ENCODE data around the gene GSAP. TPM values are rescaled to one million over a fixed set of nuclear protein-coding genes. Genes with fewer than 3 reads are reported as not detected.

GSAP gene
- total and polyA plus RNA-seq, 2 donors (not counting 3 experiments of a cell fraction or from before 2014, with no cell fraction given), result 2.3 to 5.8 TPM

DNA sequence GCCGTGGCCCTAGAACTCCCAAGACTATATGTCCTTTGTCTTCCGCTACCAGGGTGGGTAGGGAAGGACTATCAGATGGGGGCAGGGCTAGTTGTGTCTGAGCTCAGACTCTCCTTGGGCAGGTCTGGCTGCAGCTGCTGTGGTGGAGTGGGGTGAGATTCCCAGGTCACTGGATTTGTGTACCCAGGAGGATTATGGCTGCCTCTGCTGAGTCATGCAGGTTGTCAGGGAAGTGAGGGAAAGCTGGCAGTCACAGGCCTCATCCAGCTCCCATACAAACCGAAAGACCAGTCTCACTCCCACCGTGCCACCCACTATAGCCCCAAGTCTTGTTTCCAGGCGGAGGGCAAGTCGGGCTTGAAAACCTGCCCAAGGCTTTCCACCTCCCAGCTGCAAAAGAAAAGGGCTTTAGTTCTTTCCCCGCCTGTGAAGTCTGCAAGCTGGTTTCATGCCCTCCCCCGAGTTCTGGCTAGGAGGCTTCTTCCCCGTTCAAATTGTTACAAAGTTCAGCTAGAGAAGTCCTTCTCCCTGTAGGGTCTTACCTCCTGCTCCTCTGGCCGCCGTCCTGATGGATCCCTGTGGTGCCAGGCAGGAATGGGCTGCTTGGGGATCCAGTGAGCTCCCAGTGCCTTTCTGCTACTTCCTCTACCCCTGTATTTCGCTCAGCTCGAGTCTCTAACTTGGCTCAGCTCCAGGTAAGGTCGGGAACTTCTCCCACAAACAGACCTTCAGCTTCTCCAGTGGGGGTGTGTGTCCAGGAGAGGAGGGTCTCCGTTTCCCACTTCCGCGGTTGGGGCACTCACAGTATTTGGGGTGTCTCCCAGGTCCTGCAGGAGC lies 109.7 kb downstream of the GSAP start:
- H3K4me3 ChIP-seq (replicated peaks in 1 of 3; ENCODE audit: insufficient read depth in 1 of 3, low read depth in 1 of 3, low read length in 3 of 3), result no peak overlapping the region
- intact Hi-C loops (cut with micrococcal nuclease) (no loop called here), dilution Hi-C loops (cut with MboI; ENCODE audit: extremely low pct_ligation_motif_present, low sequenced_read_pairs) (no loop called here)
- ChIA-PET POLR2A (no interaction called here), CTCF (interaction anchor here (1.3 to 1.4 kb wide), 2 partner anchors 15 to 59 kb away, joined by 5 read pairs; no protein-coding TSS in a partner anchor)
- H3K9me1 ChIP-seq (replicated peaks; ENCODE audit: control insufficient read depth, extremely low read depth, insufficient read depth, low read length), result no peaks in the 10 kb centered on the region
- H3K4me1 ChIP-seq (ENCODE audit: control insufficient read depth, extremely low read depth, insufficient read depth, low read length), result no peaks in the 10 kb centered on the region
- no peak for DNase-seq (ENCODE audit: low read depth, low spot score)
- H3K27ac ChIP-seq (ENCODE audit: insufficient read depth, low read depth, low read length), result no peak overlapping the region
- no peaks in the 10 kb centered on the region for H3K79me2 ChIP-seq (ENCODE audit: control insufficient read depth, insufficient read depth, low read length)
- FAIRE-seq, result no peak
- no peaks in the 10 kb centered on the region for H3K27me3 ChIP-seq (ENCODE audit: control insufficient read depth in 2 of 2, insufficient read depth in 2 of 2, low read length in 2 of 2)
- H4K20me1 ChIP-seq (replicated peaks; ENCODE audit: control insufficient read depth, extremely low read depth, insufficient read depth, low read length), result no peaks in the 10 kb centered on the region
- no peaks in the 10 kb centered on the region for H3K36me3 ChIP-seq (ENCODE audit: control insufficient read depth in 2 of 2, extremely low read depth in 1 of 2, insufficient read depth in 2 of 2, low read length in 2 of 2)
- no peak for TF ChIP-seq POLR2AphosphoS5 (IDR thresholded peaks at IDR 0.05; ENCODE audit: insufficient read depth, low read depth, low read length)
- no peak for TF ChIP-seq GATA2 (IDR thresholded peaks at IDR 0.05; ENCODE audit: insufficient read depth, insufficient read length, low read depth, low read length)
- TF ChIP-seq POLR2A (IDR thresholded peaks at IDR 0.05; ENCODE audit: low read depth, low read length), result no peak
- TF ChIP-seq, protein P1, sequence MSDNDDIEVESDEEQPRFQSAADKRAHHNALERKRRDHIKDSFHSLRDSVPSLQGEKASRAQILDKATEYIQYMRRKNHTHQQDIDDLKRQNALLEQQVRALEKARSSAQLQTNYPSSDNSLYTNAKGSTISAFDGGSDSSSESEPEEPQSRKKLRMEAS (IDR thresholded peaks at IDR 0.05; ENCODE audit: insufficient read depth, insufficient read length), result no peak
- TF ChIP-seq EZH2 (IDR thresholded peaks at IDR 0.05; ENCODE audit: borderline replicate concordance, low read depth, low read length, severe bottlenecking), result no peak
- no peak for TF ChIP-seq JUN (IDR thresholded peaks at IDR 0.05; ENCODE audit: borderline replicate concordance, insufficient read depth, insufficient read length, low read depth)
- TF ChIP-seq CTCF (IDR thresholded peaks at IDR 0.05; ENCODE audit: extremely low read depth in 1 of 2, insufficient read depth in 1 of 2, low read depth in 1 of 2, low read length in 2 of 2), result no peak
- no peak for TF ChIP-seq FOS (IDR thresholded peaks at IDR 0.05; ENCODE audit: borderline replicate concordance, insufficient read depth, low read length)
- TF ChIP-seq MYC (IDR thresholded peaks at IDR 0.05; ENCODE audit: low read depth, low read length), result no peak
- H3K9me3 ChIP-seq (replicated peaks; ENCODE audit: control insufficient read depth, insufficient read depth, low read length), result no peaks in the 10 kb centered on the region
- H3K4me2 ChIP-seq (ENCODE audit: insufficient read depth, low read length), result no peak overlapping the region
- H2AFZ ChIP-seq (ENCODE audit: low read depth, low read length), result no peak overlapping the region
- BruUV-seq (replicated peaks), result no TSS peak
- no peak overlapping the region for H3K9ac ChIP-seq (replicated peaks; ENCODE audit: extremely low read depth, insufficient read depth, low read length)

All from endothelial cell of umbilical vein (primary cell).